Measurements from ENCODE around the gene PRKG1.
"Not testable (repeated sequence)": the region's sequence is repeated elsewhere in the genome, so short reads cannot be mapped to it uniquely, and the experiment has no call there.

The PRKG1 gene

GRCh38 chr10:51119441-51119840, 45.2 kb downstream of the PRKG1 start:
- no peak for DNase-seq

- no peak for DNase-seq
These were observed 47.6 kb downstream of the PRKG1 start for GRCh38 chr10:51121861-51122260.

GRCh38 chr10:51124852-51125251, 50.6 kb downstream of the PRKG1 start:
- no peak for DNase-seq

- DNase-seq: no peak
These were observed 51.2 kb downstream of the PRKG1 start for GRCh38 chr10:51125518-51125917.

GRCh38 chr10:51129946-51130544, 55.8 kb downstream of the PRKG1 start:
- DNase-seq: no peak

- no peak for DNase-seq
These were observed 63.7 kb downstream of the PRKG1 start for GRCh38 chr10:51137756-51138529.

- DNase-seq: no peak
These were observed 64.9 kb downstream of the PRKG1 start for GRCh38 chr10:51139176-51139575.

GRCh38 chr10:51141010-51141409, 66.7 kb downstream of the PRKG1 start:
- DNase-seq: no peak

GRCh38 chr10:51144161-51144781, 70.0 kb downstream of the PRKG1 start:
- no peak for DNase-seq

GRCh38 chr10:51145375-51145774, 71.1 kb downstream of the PRKG1 start:
- no peak for DNase-seq

GRCh38 chr10:51147644-51148399, 73.5 kb downstream of the PRKG1 start:
- no peak for DNase-seq

GRCh38 chr10:51156926-51157325, 82.6 kb downstream of the PRKG1 start:
- DNase-seq: no peak

GRCh38 chr10:51158832-51159231, 84.5 kb downstream of the PRKG1 start:
- DNase-seq: no peak

GRCh38 chr10:51159841-51160240, 85.6 kb downstream of the PRKG1 start:
- no peak for DNase-seq

- no peak for DNase-seq
These were observed 87.7 kb downstream of the PRKG1 start for GRCh38 chr10:51162002-51162401.

- not testable (repeated sequence) for DNase-seq
These were observed 89.2 kb downstream of the PRKG1 start for GRCh38 chr10:51163380-51164049.

- DNase-seq: no peak
These were observed 94.0 kb downstream of the PRKG1 start for GRCh38 chr10:51168086-51168815.

- no peak for DNase-seq
These were observed 94.8 kb downstream of the PRKG1 start for GRCh38 chr10:51169111-51169510.

GRCh38 chr10:51170518-51171245, 96.4 kb downstream of the PRKG1 start:
- DNase-seq: no peak

- no peak for DNase-seq
These were observed 97.7 kb downstream of the PRKG1 start for GRCh38 chr10:51171946-51172345.

- no peak for DNase-seq
These were observed 102.8 kb downstream of the PRKG1 start for GRCh38 chr10:51176976-51177695.

Data from activated CD4-positive, alpha-beta T cell treated with anti-CD3 and anti-CD28 coated beads, Interleukin-10, Interleukin-2, amounts not matched to agents 100 ng/mL and 50 ng/mL, durations not matched to agents 16 hours and 8 hours (primary cell).